Dendritic cell treated with granulocyte-macrophage colony-stimulating factor and Interleukin-4, amounts not matched to agents 40 ng/mL and 50 ng/mL, for 4 days (primary cell): ENCODE results near the gene TJP3.

ENCODE experiments used
- H3K27ac Mint-ChIP-seq: one replicate; pipeline ENCODE4 v1.8.0; 2022; ENCODE audit warnings: mild to moderate bottlenecking, mixed read lengths
- H3K27me3 Mint-ChIP-seq: one replicate; pipeline ENCODE4 v1.8.0; 2022; ENCODE audit warnings: mild to moderate bottlenecking, mixed read lengths
- H3K36me3 Mint-ChIP-seq: one replicate; pipeline ENCODE4 v1.8.0; 2022; ENCODE audit warnings: low read depth, mixed read lengths
- H3K4me1 Mint-ChIP-seq: one replicate; pipeline ENCODE4 v1.8.0; 2022; ENCODE audit warnings: low read depth, mixed read lengths
- H3K4me3 Mint-ChIP-seq: one replicate; pipeline ENCODE4 v1.8.0; 2022; ENCODE audit warnings: mild to moderate bottlenecking, moderate library complexity, mixed read lengths
- H3K9me3 Mint-ChIP-seq: one replicate; pipeline ENCODE4 v1.8.0; 2022; ENCODE audit warnings: mixed read lengths
- intact Hi-C: fragments of 100-400 bp; cut with micrococcal nuclease; formaldehyde crosslinking; loops from one replicate; pipeline ENCODE4 v1.15.0; 2022

TJP3 gene

DNA sequence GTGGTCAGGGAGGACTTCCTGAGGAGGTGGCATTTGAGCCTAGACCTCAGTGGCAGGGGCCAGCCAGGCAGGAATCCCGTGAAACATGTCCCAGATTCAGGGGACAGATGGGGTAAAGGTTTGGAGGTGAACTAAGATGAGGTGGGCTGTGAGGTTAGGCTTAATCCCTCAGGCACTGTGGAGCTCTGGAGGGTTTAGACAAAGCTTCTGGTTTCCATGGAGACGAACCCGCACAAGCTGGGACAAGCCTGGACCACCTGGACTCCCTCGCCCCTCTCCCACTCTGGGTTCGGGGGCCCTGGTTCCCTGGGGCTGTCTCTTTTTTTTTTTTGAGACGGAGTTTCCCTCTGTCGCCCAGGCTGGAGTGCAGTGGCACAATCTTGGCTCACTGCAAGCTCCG, 15.7 kb downstream of the TJP3 start:
- no peaks in the 10 kb centered on the region for H3K9me3 Mint-ChIP-seq
- no peak overlapping the region for H3K4me3 Mint-ChIP-seq
- no peak overlapping the region for H3K27ac Mint-ChIP-seq
- intact Hi-C loops, result no loop called here
- H3K36me3 Mint-ChIP-seq, result no peaks in the 10 kb centered on the region
- peaks cover 70% of the 10 kb centered on the region for H3K27me3 Mint-ChIP-seq
- no peaks in the 10 kb centered on the region for H3K4me1 Mint-ChIP-seq

DNA sequence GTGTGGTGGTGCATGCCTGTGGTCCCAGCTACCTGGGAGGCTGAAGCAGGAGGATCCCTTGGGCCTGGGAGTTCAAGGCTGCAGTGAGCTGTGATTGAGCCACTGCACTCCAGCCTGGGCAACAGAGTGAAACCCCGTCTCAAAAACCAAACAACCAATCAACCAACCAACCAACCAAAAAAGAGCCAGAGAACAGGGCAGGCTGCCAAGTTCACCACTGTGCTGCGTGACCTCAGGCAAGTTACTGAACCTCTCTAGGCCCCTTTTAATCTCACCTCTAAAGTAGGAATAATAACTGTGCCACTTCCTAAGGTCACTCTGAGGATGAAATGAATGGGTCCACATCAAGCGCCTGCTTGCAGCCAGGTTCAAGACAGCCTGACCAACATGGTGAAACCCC, 16.9 kb downstream of the TJP3 start:
- Mint-ChIP-seq H3K4me1 (no peaks in the 10 kb centered on the region), H3K27ac (no peak overlapping the region), H3K9me3 (no peaks in the 10 kb centered on the region), H3K36me3 (no peaks in the 10 kb centered on the region), H3K27me3 (peaks cover 59% of the 10 kb centered on the region), H3K4me3 (no peak overlapping the region)
- intact Hi-C loops, result no loop called here

DNA sequence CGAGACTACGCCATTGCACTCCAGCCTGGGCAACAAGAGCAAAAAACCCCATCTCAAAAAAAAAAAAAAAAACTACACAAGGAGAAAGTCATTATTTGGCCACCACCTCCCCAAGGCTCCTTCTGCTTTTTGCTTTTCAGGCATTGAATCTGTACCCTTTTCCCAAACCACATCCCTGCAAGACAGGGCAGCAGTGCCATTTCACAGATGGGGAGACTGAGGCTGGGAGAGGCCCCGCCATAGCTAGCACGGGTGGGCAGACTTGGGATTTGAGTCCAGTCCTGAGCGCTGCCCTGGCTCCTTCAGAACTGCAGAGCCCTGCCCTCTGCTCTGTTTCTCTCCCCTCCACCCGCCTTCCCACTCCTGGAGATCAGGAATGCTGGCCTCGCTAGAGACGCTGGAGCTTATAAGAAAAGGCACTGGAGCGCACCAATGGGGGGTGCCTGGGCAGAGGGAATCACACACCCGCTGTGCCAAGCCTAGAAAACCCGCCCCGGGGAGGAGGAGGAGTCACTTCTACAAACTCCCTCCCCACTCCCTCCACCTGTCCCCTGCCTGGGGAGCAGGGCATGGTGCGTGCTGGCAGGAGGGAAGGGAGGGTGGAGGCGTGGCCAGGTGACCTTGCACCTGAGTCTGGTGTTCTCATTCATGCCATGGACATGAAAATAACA, 17.6 kb downstream of the TJP3 start:
- Mint-ChIP-seq H3K27ac (no peak overlapping the region), H3K9me3 (no peaks in the 10 kb centered on the region), H3K36me3 (no peaks in the 10 kb centered on the region), H3K4me1 (no peaks in the 10 kb centered on the region), H3K4me3 (no peak overlapping the region), H3K27me3 (peaks cover 53% of the 10 kb centered on the region)
- intact Hi-C loops, result no loop called here

DNA sequence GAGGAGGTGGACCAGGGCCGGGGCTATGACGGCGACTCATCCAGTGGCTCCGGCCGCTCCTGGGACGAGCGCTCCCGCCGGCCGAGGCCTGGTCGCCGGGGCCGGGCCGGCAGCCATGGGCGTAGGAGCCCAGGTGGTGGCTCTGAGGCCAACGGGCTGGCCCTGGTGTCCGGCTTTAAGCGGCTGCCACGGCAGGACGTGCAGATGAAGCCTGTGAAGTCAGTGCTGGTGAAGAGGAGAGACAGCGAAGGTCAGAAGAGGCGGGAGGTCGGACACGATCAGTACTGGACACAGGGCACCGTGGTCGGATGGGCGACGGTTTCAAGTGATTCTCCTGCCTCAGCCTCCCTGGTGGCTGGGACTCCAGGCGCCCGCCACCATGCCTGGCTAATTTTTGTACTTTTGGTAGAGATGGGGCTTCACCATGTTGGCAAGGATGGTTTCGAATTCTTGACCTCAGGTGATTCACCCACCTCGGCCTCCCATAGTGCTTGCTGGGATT, 22.3 kb downstream of the TJP3 start:
- H3K4me3 Mint-ChIP-seq, result no peak overlapping the region
- H3K27me3 Mint-ChIP-seq, result peaks cover 11% of the 10 kb centered on the region
- no peaks in the 10 kb centered on the region for H3K36me3 Mint-ChIP-seq
- H3K4me1 Mint-ChIP-seq, result no peaks in the 10 kb centered on the region
- H3K27ac Mint-ChIP-seq, result no peak overlapping the region
- intact Hi-C loops, result no loop called here
- no peaks in the 10 kb centered on the region for H3K9me3 Mint-ChIP-seq

DNA sequence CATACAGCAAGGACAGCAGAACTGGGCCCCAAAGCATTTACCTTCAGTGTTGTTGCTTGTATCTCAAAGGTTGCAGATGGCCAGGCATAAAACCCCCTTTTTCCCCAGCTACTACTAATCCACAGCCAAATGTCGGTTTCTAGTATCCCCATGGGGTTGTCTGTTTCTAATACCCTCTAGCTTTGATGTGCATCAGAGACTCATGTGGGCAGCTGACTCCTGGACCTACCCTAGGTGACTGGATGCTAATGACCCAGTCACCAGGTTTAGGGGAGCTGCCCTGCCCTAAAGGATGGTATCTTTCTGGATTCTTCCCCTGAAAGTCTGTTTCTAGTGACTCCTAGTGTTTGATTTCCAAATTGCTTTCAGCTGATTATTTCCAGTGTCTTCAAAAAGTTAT, 23.9 kb downstream of the TJP3 start:
- Mint-ChIP-seq H3K27ac (no peak overlapping the region), H3K4me1 (no peaks in the 10 kb centered on the region), H3K4me3 (no peak overlapping the region), H3K9me3 (no peaks in the 10 kb centered on the region), H3K27me3 (peaks cover 5% of the 10 kb centered on the region), H3K36me3 (no peaks in the 10 kb centered on the region)
- intact Hi-C loops, result no loop called here

DNA sequence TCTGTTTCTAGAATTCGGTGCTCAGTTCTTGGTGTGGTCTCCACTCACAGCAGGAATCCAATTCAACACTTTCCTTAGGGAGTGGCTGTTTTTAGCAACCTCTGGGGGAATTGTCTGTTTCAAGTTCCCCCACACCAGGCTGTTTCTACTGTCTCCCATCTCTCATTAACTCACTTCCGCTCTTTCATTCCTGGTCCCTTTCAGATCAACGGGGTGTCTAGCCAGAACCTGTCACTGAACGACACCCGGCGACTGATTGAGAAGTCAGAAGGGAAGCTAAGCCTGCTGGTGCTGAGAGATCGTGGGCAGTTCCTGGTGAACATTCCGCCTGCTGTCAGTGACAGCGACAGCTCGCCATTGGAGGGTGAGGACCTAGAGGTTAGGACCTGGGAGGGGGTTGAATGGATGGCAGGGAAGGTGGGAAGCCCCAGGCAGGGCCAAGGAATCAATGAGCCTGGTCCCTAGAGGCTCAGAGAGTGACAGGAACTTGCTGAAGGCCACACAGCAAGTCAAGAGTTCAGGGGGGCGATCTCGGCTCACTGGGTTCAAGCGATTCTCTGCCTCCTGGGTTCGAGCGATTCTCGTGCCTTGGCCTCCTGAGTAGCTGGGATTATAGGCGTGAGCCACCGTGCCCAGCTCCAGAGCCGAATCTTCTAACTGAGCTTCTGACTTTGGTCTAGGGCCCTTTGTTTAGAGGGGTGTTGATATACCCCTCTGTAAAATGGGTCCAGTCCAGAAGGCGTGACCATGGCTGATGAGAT, 25.5 kb downstream of the TJP3 start:
- no peaks in the 10 kb centered on the region for H3K36me3 Mint-ChIP-seq
- H3K4me1 Mint-ChIP-seq, result no peaks in the 10 kb centered on the region
- no peak overlapping the region for H3K4me3 Mint-ChIP-seq
- no peak overlapping the region for H3K27ac Mint-ChIP-seq
- peaks cover 8% of the 10 kb centered on the region for H3K27me3 Mint-ChIP-seq
- H3K9me3 Mint-ChIP-seq, result no peaks in the 10 kb centered on the region
- intact Hi-C loops, result no loop called here

DNA sequence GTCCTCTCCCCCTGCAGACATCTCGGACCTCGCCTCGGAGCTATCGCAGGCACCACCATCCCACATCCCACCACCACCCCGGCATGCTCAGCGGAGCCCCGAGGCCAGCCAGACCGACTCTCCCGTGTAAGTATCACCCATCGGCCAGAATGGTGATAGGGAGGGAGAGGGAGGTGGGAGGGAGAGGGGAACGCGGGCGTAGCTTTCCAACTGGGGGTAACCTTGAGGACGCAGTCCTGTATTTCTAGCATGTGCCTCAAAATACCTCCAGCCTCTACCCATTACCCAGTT, 26.1 kb downstream of the TJP3 start:
- Mint-ChIP-seq H3K4me1 (no peaks in the 10 kb centered on the region), H3K27ac (no peak overlapping the region), H3K9me3 (no peaks in the 10 kb centered on the region), H3K36me3 (no peaks in the 10 kb centered on the region), H3K27me3 (peaks cover 11% of the 10 kb centered on the region), H3K4me3 (no peak overlapping the region)
- intact Hi-C loops, result no loop called here

DNA sequence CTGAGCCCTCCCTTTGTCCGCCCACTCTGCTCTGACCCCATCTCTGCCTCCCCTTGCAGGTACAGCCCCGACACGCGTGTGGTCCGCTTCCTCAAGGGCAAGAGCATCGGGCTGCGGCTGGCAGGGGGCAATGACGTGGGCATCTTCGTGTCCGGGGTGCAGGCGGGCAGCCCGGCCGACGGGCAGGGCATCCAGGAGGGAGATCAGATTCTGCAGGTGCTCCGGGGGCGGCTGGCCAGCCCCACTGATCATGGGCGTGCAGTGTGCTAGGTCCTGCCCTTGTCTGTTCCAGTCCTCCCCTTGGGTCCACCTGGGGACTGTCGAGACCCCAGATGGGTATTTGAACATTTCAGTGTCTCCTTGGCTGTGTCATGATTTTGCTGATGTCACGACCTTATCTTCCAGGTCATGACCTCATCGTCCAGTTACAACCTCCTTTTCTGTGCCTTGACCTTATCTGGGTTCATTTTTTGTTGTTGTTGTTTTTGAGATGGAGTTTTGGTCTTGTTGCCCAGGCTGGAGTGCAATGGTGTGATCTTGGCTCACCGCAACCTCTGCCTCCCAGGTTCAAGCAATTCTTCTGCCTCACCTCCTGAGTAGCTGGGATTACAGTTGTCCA, 28.0 kb downstream of the TJP3 start:
- Mint-ChIP-seq H3K4me3 (no peak overlapping the region), H3K27me3 (peaks cover 11% of the 10 kb centered on the region), H3K9me3 (no peaks in the 10 kb centered on the region), H3K27ac (no peak overlapping the region), H3K36me3 (no peaks in the 10 kb centered on the region), H3K4me1 (no peaks in the 10 kb centered on the region)
- intact Hi-C loops, result no loop called here

DNA sequence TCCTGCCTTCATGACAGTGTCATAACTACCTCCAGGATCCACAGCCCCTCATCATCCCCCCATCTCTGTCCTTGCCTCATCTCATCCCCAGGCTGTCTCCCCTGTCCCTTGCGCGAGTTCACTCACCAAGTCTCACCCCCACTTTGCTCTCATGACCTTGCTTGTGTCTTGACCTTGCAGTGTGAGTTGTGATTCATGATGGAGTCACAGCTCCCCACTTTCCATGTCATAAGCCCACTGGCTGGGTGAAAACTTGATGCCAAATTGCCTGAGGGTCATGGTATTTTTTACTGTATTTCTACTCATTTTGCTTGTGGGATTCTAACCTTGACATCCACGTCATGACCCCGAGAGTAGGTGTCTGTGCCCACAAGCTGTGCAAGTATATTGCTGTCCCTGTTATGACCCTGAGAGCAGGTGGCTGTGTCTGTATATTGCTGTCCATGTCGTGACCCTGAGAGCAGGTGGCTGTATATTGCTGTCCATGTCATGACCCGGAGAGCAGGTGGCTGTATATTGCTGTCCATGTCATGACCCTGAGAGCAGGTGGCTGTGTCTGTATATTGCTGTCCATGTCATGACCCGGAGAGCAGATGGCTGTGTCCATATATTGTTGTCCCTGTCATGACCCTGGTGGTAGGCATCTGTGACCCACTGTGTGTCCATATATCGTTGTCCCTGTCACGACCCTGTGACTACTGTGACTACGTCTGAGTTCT, 29.5 kb downstream of the TJP3 start:
- Mint-ChIP-seq H3K27me3 (peaks cover 11% of the 10 kb centered on the region), H3K9me3 (no peaks in the 10 kb centered on the region), H3K4me3 (no peak overlapping the region), H3K4me1 (no peaks in the 10 kb centered on the region), H3K27ac (no peak overlapping the region), H3K36me3 (no peaks in the 10 kb centered on the region)
- intact Hi-C loops, result no loop called here

DNA sequence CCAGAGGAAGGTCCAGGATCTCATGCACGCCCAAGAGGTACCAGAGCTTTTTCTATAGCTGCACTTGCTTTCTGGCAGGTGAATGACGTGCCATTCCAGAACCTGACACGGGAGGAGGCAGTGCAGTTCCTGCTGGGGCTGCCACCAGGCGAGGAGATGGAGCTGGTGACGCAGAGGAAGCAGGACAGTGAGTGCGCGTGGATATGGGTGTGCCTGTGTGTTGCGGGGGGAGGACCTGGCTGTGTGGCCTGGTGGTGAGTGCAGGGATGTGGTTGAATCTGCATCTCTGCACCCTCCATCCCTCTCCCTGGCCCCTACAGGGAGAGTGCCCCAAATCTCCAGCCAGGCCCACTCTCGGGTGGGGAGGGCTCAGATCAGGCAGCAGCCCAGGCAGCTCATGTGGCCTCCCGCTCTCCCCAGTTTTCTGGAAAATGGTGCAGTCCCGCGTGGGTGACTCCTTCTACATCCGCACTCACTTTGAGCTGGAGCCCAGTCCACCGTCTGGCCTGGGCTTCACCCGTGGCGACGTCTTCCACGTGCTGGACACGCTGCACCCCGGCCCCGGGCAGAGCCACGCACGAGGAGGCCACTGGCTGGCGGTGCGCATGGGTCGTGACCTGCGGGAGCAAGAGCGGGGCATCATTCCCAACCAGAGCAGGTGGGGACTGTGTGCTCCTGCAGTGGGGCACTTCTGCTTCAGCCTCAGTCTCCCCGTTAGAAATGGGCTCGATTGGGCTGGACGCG, 30.5 kb downstream of the TJP3 start:
- peaks cover 11% of the 10 kb centered on the region for H3K27me3 Mint-ChIP-seq
- H3K9me3 Mint-ChIP-seq, result no peaks in the 10 kb centered on the region
- intact Hi-C loops, result no loop called here
- H3K4me1 Mint-ChIP-seq, result no peaks in the 10 kb centered on the region
- H3K36me3 Mint-ChIP-seq, result no peaks in the 10 kb centered on the region
- H3K4me3 Mint-ChIP-seq, result no peak overlapping the region
- H3K27ac Mint-ChIP-seq, result no peak overlapping the region

DNA sequence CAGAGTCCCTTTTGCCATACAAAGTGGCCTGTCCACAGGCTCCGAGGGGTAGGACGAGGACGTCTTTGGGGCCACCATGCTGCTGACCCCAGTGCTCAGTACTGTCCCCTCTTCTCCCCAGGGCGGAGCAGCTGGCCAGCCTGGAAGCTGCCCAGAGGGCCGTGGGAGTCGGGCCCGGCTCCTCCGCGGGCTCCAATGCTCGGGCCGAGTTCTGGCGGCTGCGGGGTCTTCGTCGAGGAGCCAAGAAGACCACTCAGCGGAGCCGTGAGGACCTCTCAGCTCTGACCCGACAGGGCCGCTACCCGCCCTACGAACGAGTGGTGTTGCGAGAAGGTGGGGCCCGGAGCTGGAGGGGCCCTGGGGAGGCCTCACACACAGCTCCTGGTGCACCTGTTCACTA, 32.2 kb downstream of the TJP3 start:
- Mint-ChIP-seq H3K9me3 (no peaks in the 10 kb centered on the region), H3K4me1 (no peaks in the 10 kb centered on the region), H3K36me3 (no peaks in the 10 kb centered on the region), H3K27ac (no peak overlapping the region), H3K4me3 (no peak overlapping the region), H3K27me3 (peaks cover 9% of the 10 kb centered on the region)
- intact Hi-C loops, result no loop called here

DNA sequence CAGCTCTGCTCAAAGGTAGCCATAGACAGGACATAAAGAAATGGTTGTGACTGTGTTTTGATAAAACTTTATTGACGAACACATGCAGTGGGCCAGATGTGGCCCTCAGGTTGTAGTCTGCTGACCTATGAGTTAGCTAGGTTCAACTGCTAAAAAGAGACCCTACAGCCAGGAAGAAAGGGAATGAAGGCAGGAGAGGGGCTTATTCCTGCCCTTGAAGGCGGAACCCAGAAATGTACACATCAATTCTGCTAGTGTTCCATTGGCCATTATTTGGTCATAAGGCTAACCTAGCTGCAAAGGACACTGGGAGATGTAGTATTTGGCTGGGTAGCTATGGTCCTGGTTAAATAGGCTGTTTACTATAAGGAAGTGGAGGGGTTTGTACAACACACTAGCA, 35.3 kb downstream of the TJP3 start:
- H3K27ac Mint-ChIP-seq, result no peak overlapping the region
- peaks cover 3% of the 10 kb centered on the region for H3K27me3 Mint-ChIP-seq
- no peaks in the 10 kb centered on the region for H3K36me3 Mint-ChIP-seq
- intact Hi-C loops, result no loop called here
- H3K4me3 Mint-ChIP-seq, result no peak overlapping the region
- no peaks in the 10 kb centered on the region for H3K4me1 Mint-ChIP-seq
- no peaks in the 10 kb centered on the region for H3K9me3 Mint-ChIP-seq

DNA sequence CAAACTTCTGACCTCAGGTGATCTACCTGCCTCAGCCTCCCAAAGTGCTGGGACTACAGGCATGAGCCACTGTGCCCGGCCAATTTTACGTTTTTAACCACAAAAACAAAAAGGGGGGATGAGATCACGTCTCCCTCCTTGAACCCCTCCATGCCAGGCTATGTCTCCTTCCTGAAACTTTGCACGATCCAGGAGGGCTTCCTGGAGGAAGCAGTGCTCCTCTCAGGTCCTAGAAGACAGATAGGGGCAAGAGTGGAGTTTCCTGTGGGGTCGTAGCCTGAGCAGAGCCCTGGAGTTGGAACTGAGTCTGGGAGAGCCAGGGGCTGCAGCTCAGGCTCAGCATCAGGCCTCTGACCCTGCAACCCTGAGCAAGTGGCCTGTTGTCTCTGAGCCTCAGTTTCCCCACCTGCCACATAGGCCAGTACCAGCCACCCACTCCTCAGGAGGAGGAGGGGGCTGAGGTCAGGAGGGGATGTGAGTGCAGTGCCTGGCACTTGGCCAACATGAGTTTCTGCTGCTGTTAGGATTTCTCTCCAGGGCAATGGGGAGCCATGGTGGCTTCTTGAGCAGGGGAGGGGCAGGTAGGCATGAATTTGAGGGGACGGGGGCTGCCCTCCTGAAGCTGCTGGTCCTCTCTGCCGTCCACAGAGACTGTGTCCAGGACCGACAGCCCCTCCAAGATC, 37.3 kb downstream of the TJP3 start:
- Mint-ChIP-seq H3K27ac (no peak overlapping the region), H3K9me3 (no peaks in the 10 kb centered on the region), H3K27me3 (no peaks in the 10 kb centered on the region), H3K4me3 (no peak overlapping the region), H3K4me1 (no peaks in the 10 kb centered on the region), H3K36me3 (peaks cover 13% of the 10 kb centered on the region)
- intact Hi-C loops, result no loop called here
